ENCODE results near the gene SOCS6.

Gene SOCS6

DNA sequence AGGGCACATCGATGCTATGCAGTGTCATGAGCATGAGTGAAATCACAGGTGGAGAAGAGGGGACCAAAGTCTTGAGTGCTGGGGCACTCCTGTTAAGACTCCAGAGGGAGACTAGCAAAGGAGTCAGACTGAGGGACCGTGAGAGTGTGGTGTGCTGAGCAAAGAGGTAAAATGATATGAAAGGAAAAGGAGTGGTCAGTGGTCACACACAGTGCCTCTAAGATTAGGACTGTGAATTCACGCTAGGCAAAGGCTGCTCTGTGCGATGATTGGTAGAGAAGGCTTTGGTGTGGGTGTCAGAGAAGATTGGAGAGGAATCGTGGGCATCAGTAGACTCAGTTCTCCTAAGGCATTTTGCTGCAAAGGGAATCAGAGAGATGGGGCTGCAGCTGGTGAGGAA, 12.8 kb downstream of the SOCS6 start:
- Histone ChIP-seq H3K9ac (ENCODE audit: low read depth, low read length) (no peak overlapping the region), H3K27ac (ENCODE audit: low read depth, low read length) (no peak overlapping the region), H3K4me1 (ENCODE audit: insufficient read depth, low read length) (peaks cover 22% of the 10 kb centered on the region), H3K4me3 (ENCODE audit: low read length) (no peak overlapping the region), H3K27me3 (ENCODE audit: insufficient read depth, low read length) (no peaks in the 10 kb centered on the region), H3K9me3 (ENCODE audit: insufficient read depth, low read depth, low read length) (no peaks in the 10 kb centered on the region), H3K36me3 (ENCODE audit: insufficient read depth, low read length) (no peaks in the 10 kb centered on the region)
- WGBS = 91% methylated on average over 5 of the region's 5 CpGs

DNA sequence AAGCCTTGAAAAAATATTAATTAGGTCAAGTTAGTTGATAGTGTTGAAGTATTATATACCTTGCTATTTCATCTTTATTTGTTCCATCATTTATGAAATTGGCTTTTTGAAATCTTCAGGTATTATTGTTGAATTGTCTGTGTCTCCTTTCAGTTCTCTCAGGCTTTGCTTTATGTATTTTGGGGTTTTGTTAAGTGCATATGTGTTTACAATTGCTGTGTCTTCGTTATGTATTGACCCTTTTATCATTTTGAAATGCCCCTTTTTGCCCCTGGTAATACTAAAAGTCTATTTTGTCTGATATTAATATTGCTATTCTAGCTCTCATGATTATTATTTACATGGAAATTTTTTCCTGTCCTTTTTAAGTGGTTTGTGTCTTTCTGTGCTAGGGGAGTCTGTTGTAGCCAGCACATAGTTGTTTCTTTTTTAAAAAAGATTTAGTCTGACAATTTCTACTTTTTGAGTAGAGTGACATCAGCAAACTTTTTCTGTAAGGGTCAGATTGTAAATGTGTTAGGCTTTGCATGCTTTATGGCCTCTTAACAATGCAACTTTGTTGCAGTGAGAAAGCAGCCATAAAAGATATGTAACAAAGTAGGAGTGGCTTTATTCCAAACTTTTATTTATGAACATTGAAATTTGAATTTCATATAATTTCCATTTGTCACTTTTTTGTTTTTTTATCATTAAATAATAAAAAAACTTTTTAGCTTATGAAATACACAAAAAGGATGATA, 19.9 kb downstream of the SOCS6 start:
- no peak overlapping the region for H3K27ac ChIP-seq (ENCODE audit: low read depth, low read length)
- no peaks in the 10 kb centered on the region for H3K27me3 ChIP-seq (ENCODE audit: insufficient read depth, low read length)
- no peak overlapping the region for H3K9ac ChIP-seq (ENCODE audit: low read depth, low read length)
- WGBS = no CpG with 5 or more reads among the region's 1 CpG
- H3K4me1 ChIP-seq (ENCODE audit: insufficient read depth, low read length) = no peaks in the 10 kb centered on the region
- peaks cover 10% of the 10 kb centered on the region for H3K9me3 ChIP-seq (ENCODE audit: insufficient read depth, low read depth, low read length)
- no peaks in the 10 kb centered on the region for H3K36me3 ChIP-seq (ENCODE audit: insufficient read depth, low read length)
- H3K4me3 ChIP-seq (ENCODE audit: low read length) = no peak overlapping the region

DNA sequence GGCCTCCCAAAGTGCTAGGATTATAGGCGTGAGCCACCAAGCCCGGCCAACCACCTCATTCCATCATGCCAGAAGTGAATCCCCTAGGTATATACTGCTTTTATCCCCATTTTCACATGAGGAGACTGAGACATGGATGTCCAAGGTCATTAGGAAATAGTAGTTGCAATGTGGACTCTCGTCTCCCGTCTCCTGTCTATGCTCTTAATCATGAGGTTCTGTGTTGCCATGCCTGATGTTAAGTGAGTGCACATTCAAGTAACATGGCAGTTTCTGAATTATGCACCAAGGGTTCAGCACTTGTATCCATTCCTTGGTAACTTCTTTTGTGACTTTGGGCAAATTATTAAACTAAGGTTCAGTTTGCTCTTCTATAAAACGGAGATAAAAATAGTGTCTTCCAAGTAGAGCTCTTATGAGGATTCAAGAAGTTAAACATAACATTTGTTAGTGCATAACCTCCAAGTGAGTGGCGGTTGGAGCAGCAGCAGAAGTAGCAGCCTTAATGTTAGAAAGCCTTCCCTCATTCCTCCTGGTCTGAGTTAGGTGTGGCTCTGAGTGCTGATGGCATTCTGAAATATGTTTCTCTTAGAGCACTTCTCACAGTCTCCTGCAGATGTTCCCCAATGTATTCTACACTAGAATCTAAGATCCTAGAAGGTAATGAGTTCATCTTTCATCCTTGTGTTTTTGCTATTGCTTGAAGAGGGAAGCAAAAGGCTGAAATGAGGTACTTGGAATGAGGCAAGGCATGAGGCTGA, 21.9 kb downstream of the SOCS6 start:
- Histone ChIP-seq H3K4me3 (ENCODE audit: low read length) (no peak overlapping the region), H3K27ac (ENCODE audit: low read depth, low read length) (no peak overlapping the region), H3K9ac (ENCODE audit: low read depth, low read length) (no peak overlapping the region), H3K9me3 (ENCODE audit: insufficient read depth, low read depth, low read length) (peaks cover 10% of the 10 kb centered on the region), H3K4me1 (ENCODE audit: insufficient read depth, low read length) (no peaks in the 10 kb centered on the region), H3K27me3 (ENCODE audit: insufficient read depth, low read length) (no peaks in the 10 kb centered on the region), H3K36me3 (ENCODE audit: insufficient read depth, low read length) (no peaks in the 10 kb centered on the region)
- WGBS = 95% methylated on average over 6 of the region's 6 CpGs

DNA sequence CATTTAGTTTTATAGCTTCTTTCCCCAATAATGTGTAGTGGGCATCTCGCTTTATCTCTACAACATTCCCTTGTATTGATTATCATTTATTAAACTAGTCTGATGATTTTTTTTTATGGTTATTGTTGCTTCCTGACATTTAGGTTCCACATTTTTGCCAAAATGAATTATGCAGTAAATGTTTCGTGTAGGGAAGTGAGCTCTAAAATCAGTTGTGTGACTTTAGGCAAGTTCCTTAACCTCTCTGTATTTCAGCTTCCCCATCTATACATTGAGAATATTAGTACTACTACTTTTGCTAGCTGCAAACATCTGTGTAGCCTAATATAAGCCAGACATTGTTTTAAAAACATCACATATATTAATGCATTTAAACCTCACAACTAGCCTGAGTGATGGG, 22.9 kb downstream of the SOCS6 start:
- no peak overlapping the region for H3K27ac ChIP-seq (ENCODE audit: low read depth, low read length)
- no peaks in the 10 kb centered on the region for H3K36me3 ChIP-seq (ENCODE audit: insufficient read depth, low read length)
- H3K9ac ChIP-seq (ENCODE audit: low read depth, low read length) = no peak overlapping the region
- peaks cover 10% of the 10 kb centered on the region for H3K9me3 ChIP-seq (ENCODE audit: insufficient read depth, low read depth, low read length)
- H3K4me3 ChIP-seq (ENCODE audit: low read length) = no peak overlapping the region
- no peaks in the 10 kb centered on the region for H3K4me1 ChIP-seq (ENCODE audit: insufficient read depth, low read length)
- H3K27me3 ChIP-seq (ENCODE audit: insufficient read depth, low read length) = no peaks in the 10 kb centered on the region
- WGBS = 86% methylated on average over 1 of the region's 2 CpGs

DNA sequence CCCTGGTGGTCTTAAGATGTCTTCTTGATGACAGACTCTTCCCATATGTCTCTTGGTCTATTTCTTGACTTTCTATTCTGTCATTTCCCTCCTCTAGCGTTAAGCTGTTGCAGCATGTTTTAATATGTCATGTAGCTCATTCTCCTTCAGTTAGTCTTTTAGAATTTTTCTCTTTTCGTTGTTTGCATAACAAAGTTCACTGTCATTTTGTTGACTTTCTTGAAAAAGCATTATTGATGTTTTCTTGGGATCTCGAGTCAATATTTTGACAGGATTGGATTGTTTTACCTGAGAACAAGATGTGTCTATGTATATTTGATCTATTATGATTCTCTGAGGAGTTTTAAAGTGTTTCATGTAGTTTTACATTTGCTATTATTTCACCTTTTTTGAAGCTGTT, 24.8 kb downstream of the SOCS6 start:
- 98% methylated on average over 3 of the region's 3 CpGs for WGBS
- Histone ChIP-seq H3K36me3 (ENCODE audit: insufficient read depth, low read length) (no peaks in the 10 kb centered on the region), H3K27me3 (ENCODE audit: insufficient read depth, low read length) (no peaks in the 10 kb centered on the region), H3K4me1 (ENCODE audit: insufficient read depth, low read length) (no peaks in the 10 kb centered on the region), H3K4me3 (ENCODE audit: low read length) (no peak overlapping the region), H3K27ac (ENCODE audit: low read depth, low read length) (no peak overlapping the region), H3K9ac (ENCODE audit: low read depth, low read length) (no peak overlapping the region), H3K9me3 (ENCODE audit: insufficient read depth, low read depth, low read length) (0 out of 2 replicates have a peak, but pooled peaks cover under 1% of the 10 kb centered on the region)

DNA sequence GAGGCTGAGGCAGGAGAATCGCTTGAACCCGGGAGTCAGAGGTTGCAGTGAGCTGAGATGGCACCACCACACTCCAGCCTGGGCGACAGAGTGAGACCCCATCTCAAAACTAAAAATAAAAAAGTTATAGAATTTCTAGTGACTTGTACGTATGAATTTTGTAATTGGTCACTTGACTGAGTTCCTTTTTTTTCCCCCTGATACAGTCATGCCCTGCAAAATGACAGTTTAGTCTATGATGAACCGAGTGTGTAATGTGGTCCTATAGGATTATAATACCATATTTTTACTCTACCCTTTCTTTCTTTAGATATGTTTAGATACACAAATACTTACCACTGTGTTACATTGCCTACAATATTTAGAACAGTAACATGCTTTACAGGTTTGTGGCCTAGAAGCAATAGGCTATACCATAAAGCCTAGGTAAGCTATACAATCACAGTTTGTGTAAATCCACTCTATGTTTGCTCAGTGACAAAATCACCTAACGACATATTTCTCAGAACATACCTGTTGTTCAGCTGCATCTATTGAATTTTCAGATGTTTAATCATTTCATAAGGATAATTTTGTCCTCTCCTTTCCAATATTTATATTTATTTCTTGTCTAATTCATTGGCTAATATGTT, 25.4 kb downstream of the SOCS6 start:
- Histone ChIP-seq H3K27me3 (ENCODE audit: insufficient read depth, low read length) (no peaks in the 10 kb centered on the region), H3K27ac (ENCODE audit: low read depth, low read length) (no peak overlapping the region), H3K9me3 (ENCODE audit: insufficient read depth, low read depth, low read length) (no peaks in the 10 kb centered on the region), H3K9ac (ENCODE audit: low read depth, low read length) (no peak overlapping the region), H3K4me3 (ENCODE audit: low read length) (no peak overlapping the region), H3K36me3 (ENCODE audit: insufficient read depth, low read length) (no peaks in the 10 kb centered on the region), H3K4me1 (ENCODE audit: insufficient read depth, low read length) (no peaks in the 10 kb centered on the region)
- WGBS = 92% methylated on average over 4 of the region's 6 CpGs

DNA sequence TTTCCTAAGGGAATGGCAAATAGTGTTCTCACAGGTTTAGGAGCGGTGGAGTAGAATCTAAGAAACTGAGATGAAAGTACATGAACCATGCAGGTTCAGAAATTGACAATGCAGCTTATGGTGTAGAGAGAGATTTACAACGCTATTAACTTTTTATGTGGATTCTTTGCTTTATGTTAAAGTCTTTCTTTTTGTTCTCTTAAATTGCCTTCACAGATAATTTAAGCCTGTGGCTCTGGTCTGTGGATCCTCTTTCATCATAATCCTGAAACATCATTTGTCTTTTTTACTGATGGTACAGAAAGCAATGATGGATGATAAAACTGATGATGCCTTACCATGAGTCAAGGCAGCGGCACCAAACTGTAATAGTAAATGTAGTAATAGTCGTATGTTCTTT, 30.3 kb downstream of the SOCS6 start:
- Histone ChIP-seq H3K36me3 (ENCODE audit: insufficient read depth, low read length) (no peaks in the 10 kb centered on the region), H3K27ac (ENCODE audit: low read depth, low read length) (no peak overlapping the region), H3K4me1 (ENCODE audit: insufficient read depth, low read length) (peaks cover 7% of the 10 kb centered on the region; the same call in 1 of the 2 replicates), H3K4me3 (ENCODE audit: low read length) (no peak overlapping the region), H3K9me3 (ENCODE audit: insufficient read depth, low read depth, low read length) (no peaks in the 10 kb centered on the region), H3K27me3 (ENCODE audit: insufficient read depth, low read length) (no peaks in the 10 kb centered on the region), H3K9ac (ENCODE audit: low read depth, low read length) (no peak overlapping the region)
- WGBS = 97% methylated on average over 3 of the region's 4 CpGs

DNA sequence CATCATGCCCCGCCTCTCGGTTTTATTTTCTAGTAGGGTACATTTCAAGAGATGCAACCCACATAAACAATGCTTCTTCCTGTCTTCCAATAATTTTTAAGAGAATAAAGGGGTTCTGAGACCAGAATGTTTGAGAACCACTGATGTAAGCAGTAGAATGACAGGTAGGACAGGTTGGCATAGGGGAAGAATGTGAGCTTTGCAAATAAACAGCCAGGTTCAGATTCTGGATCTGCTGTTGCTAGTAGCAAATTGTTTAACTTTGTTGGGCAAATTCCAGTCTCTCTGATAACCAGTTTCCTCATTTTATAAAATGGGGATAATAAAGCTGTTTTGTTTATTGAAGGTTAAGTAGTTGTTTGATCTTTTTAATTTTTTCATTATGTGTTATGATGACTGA, 32.8 kb downstream of the SOCS6 start:
- Histone ChIP-seq H3K27me3 (ENCODE audit: insufficient read depth, low read length) (no peaks in the 10 kb centered on the region), H3K4me1 (ENCODE audit: insufficient read depth, low read length) (peaks cover 7% of the 10 kb centered on the region; the same call in 1 of the 2 replicates)
- WGBS = 100% methylated on average over 2 of the region's 2 CpGs

DNA sequence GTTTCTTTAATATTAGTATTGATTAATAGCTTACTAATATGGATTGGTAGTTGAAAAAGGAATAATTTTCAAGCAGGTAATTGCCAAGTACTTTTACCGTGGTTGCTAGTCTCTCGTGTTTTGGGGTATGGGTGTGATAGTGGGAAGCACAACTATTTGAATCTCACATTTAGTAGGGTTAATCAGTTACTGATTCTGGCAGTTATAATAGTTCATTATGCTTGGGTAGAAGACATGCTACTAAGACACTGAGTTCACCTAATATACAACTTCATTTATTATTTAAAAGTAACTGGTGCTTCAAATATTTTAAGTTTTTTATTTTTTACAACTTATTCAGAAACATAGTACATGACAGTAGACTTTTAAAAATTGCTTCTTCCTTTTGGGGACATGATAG, 33.5 kb downstream of the SOCS6 start:
- Histone ChIP-seq H3K27me3 (ENCODE audit: insufficient read depth, low read length) (no peaks in the 10 kb centered on the region), H3K4me3 (ENCODE audit: low read length) (no peak overlapping the region), H3K36me3 (ENCODE audit: insufficient read depth, low read length) (peaks cover 12% of the 10 kb centered on the region), H3K4me1 (ENCODE audit: insufficient read depth, low read length) (peaks cover 7% of the 10 kb centered on the region; the same call in 1 of the 2 replicates), H3K9ac (ENCODE audit: low read depth, low read length) (no peak overlapping the region), H3K9me3 (ENCODE audit: insufficient read depth, low read depth, low read length) (no peaks in the 10 kb centered on the region), H3K27ac (ENCODE audit: low read depth, low read length) (no peak overlapping the region)
- 97% methylated on average over 2 of the region's 2 CpGs for WGBS

More for the DNA sequence above, 32.8 kb downstream of the SOCS6 start:
- no peak overlapping the region for H3K4me3 ChIP-seq (ENCODE audit: low read length)
- H3K9ac ChIP-seq (ENCODE audit: low read depth, low read length) = no peak overlapping the region
- H3K27ac ChIP-seq (ENCODE audit: low read depth, low read length) = no peak overlapping the region
- H3K36me3 ChIP-seq (ENCODE audit: insufficient read depth, low read length) = peaks cover 12% of the 10 kb centered on the region
- no peaks in the 10 kb centered on the region for H3K9me3 ChIP-seq (ENCODE audit: insufficient read depth, low read depth, low read length)

DNA sequence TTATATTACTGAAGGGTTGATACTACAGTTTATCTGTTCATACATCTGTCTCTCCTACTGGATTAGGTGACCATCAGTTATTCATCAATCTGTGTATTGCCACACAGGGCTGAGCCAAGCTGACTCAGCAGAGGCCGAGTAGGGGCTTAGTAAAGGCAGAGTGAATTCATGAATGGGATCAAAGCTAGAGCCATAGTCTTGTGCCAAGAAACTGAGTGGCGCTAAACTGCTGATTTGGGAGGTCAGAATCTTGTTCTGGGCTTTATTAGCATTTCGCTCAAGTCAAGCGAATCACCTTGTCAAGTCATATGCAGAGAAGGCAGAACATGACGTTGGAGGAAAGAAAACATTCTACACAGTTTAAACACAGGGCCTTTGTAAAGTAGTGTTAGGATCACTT, 34.1 kb downstream of the SOCS6 start:
- no peak overlapping the region for H3K9ac ChIP-seq (ENCODE audit: low read depth, low read length)

DNA sequence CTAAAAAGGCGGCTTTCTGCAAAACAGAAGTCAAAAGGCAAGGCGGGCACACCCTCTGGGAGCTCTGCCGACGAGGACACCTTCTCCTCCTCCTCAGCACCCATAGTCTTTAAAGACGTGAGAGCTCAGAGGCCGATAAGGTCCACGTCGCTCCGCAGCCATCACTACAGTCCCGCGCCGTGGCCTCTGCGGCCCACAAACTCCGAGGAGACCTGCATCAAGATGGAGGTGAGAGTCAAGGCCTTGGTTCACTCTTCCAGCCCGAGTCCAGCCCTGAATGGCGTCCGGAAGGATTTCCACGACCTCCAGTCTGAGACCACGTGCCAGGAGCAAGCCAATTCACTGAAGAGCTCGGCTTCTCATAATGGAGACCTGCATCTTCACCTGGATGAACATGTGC, 36.1 kb downstream of the SOCS6 start:
- H3K4me1 ChIP-seq (ENCODE audit: insufficient read depth, low read length) = peaks cover 7% of the 10 kb centered on the region; the same call in 1 of the 2 replicates
- no peaks in the 10 kb centered on the region for H3K27me3 ChIP-seq (ENCODE audit: insufficient read depth, low read length)
- 94% methylated on average over 20 of the region's 20 CpGs for WGBS
- no peak overlapping the region for H3K9ac ChIP-seq (ENCODE audit: low read depth, low read length)
- peaks cover 12% of the 10 kb centered on the region for H3K36me3 ChIP-seq (ENCODE audit: insufficient read depth, low read length)
- no peaks in the 10 kb centered on the region for H3K9me3 ChIP-seq (ENCODE audit: insufficient read depth, low read depth, low read length)
- no peak overlapping the region for H3K4me3 ChIP-seq (ENCODE audit: low read length)
- no peak overlapping the region for H3K27ac ChIP-seq (ENCODE audit: low read depth, low read length)

More for the DNA sequence above, 34.1 kb downstream of the SOCS6 start:
- Histone ChIP-seq H3K27me3 (ENCODE audit: insufficient read depth, low read length) (no peaks in the 10 kb centered on the region), H3K27ac (ENCODE audit: low read depth, low read length) (no peak overlapping the region), H3K36me3 (ENCODE audit: insufficient read depth, low read length) (peaks cover 12% of the 10 kb centered on the region), H3K4me3 (ENCODE audit: low read length) (no peak overlapping the region), H3K9me3 (ENCODE audit: insufficient read depth, low read depth, low read length) (no peaks in the 10 kb centered on the region), H3K4me1 (ENCODE audit: insufficient read depth, low read length) (peaks cover 7% of the 10 kb centered on the region; the same call in 1 of the 2 replicates)
- WGBS = 85% methylated on average over 5 of the region's 5 CpGs
